HepG2 (cell line): Measurements from ENCODE around the gene PHLPP2. TPM values are rescaled to one million over a fixed set of nuclear protein-coding genes. Genes with fewer than 3 reads are reported as not detected.

ENCODE experiments used
- ATAC-seq: fragments of 200-7000 bp; cut with Tn5 transposase; 3 replicates; pipeline ENCODE4 v1.9.1; 2020; ENCODE audit warnings: mild to moderate bottlenecking, moderate library complexity
- BruUV-seq: library from RNA; stranded (reverse); fragments of 400-500 nt; replicated peaks from 2 replicates; lab custom pipeline; 2021; lab: Mats Ljungman, UMichigan
- CTCF ChIA-PET: fragments of 300-600 bp; formaldehyde crosslinking; extraction: SDS; loops from one replicate; lab custom pipeline; 2021; ENCODE audit warnings: low total read pairs, inconsistent platforms, low intra/inter-chr PET ratio; lab: Yijun Ruan, JAX
- POLR2A ChIA-PET: fragments of 350-600 bp; sonication (Branson Sonifier 250); formaldehyde crosslinking; loops from one replicate; lab custom pipeline; 2020; ENCODE audit warnings: antibody characterized with exemption, inconsistent platforms; lab: Yijun Ruan, JAX
- DNase-seq: peaks from one replicate; pipeline ENCODE4 v3.0.0-alpha.2; 2015; ENCODE audit warnings: low spot score
- FAIRE-seq: peaks from 3 replicates; lab custom pipeline; 2011; peaks lifted over from hg19 to GRCh38; lab: Jason Lieb, UNC
- H2AFZ ChIP-seq: one replicate; pipeline ENCODE4 v1.6.1; 2011; ENCODE audit warnings: low read length, inconsistent platforms
- H3K27ac ChIP-seq: fragments of 300-600 bp; 3 replicates; pipeline ENCODE4 v1.8.0; 2011; ENCODE audit warnings: mixed run types, mild to moderate bottlenecking, mixed read lengths, low read length, inconsistent platforms; ENCODE audit not compliant: insufficient read depth; ENCODE audit errors: extremely low read length
- H3K27me3 ChIP-seq, 2 experiments: fragments of 200-600 bp in 1 of 2; 2 replicates in 1 of 2; 3 replicates in 1 of 2; pipeline versions ENCODE4 v1.6.0 to v1.8.0; 2011; ENCODE audit warnings: low read length in 2 of 2, mild to moderate bottlenecking in 2 of 2, moderate library complexity in 2 of 2, inconsistent platforms in 1 of 2; ENCODE audit not compliant: insufficient read depth in 2 of 2, control insufficient read depth in 1 of 2
- H3K36me3 ChIP-seq, 2 experiments: fragments of 200-600 bp in 1 of 2; replicated peaks in 1 of 2; 2 replicates in 1 of 2; 3 replicates in 1 of 2; pipeline versions ENCODE4 v1.5.1 to v1.8.0; 2011; ENCODE audit warnings: low read length in 2 of 2, inconsistent platforms in 1 of 2; ENCODE audit not compliant: insufficient read depth in 2 of 2, control insufficient read depth in 1 of 2
- H3K4me1 ChIP-seq: 2 replicates; pipeline ENCODE4 v1.5.1; 2012; ENCODE audit warnings: low read length, inconsistent platforms; ENCODE audit not compliant: insufficient read depth
- H3K4me2 ChIP-seq: 2 replicates; pipeline ENCODE4 v1.6.0; 2011; ENCODE audit warnings: low read depth, low read length, inconsistent platforms
- H3K4me3 ChIP-seq, 3 experiments: fragments of 200-600 bp in 1 of 3; sonication (generic), shearing (Covaris generic) in 1 of 3; replicated peaks in 1 of 3; 2 replicates each; pipeline ENCODE4 v1.5.1; 2011 to 2016; ENCODE audit warnings: low read length in 3 of 3, inconsistent platforms in 2 of 3, low read depth in 2 of 3, mild to moderate bottlenecking in 2 of 3, control low read depth in 1 of 3, mixed read lengths in 1 of 3; ENCODE audit not compliant: insufficient read depth in 1 of 3
- H3K79me2 ChIP-seq: one replicate; pipeline ENCODE4 v1.6.1; 2011; ENCODE audit warnings: low read length, inconsistent platforms; ENCODE audit not compliant: insufficient read depth
- H3K9ac ChIP-seq: 2 replicates; pipeline ENCODE4 v1.6.0; 2011; ENCODE audit warnings: mild to moderate bottlenecking, low read depth, low read length, inconsistent platforms; ENCODE audit not compliant: insufficient read depth
- H3K9me3 ChIP-seq: 2 replicates; pipeline ENCODE4 v1.5.1; 2012; ENCODE audit warnings: mild to moderate bottlenecking, low read length
- H4K20me1 ChIP-seq: 2 replicates; pipeline ENCODE4 v1.6.0; 2011; ENCODE audit warnings: inconsistent platforms, mild to moderate bottlenecking, low read length, moderate library complexity; ENCODE audit not compliant: insufficient read depth
- ERF ChIP-seq: IDR thresholded peaks from 2 replicates; pipeline ENCODE4 v1.6.1; 2018; ENCODE audit warnings: missing biosample characterization, missing genetic modification reagents
- PAXIP1 ChIP-seq: sonication (generic); formaldehyde crosslinking; conservative IDR thresholded peaks from 2 replicates; pipeline ENCODE4 v1.4.0; 2020; ENCODE audit warnings: mild to moderate bottlenecking, missing genetic modification reagents, moderate library complexity
- SCMH1 ChIP-seq: sonication (generic); formaldehyde crosslinking; IDR thresholded peaks from 2 replicates; pipeline ENCODE4 v1.9.0; 2021; ENCODE audit warnings: missing genetic modification reagents, mild to moderate bottlenecking, borderline replicate concordance
- SOX13 ChIP-seq, 3 experiments: fragments of 450-650 bp in 1 of 3; sonication (generic) in 1 of 3; formaldehyde crosslinking in 1 of 3; IDR thresholded peaks in 2 of 3; conservative IDR thresholded peaks in 1 of 3; 2 replicates each; pipeline versions ENCODE4 v1.5.0 to v1.6.1; 2016 to 2020; ENCODE audit warnings: antibody characterized with exemption in 1 of 3, mild to moderate bottlenecking in 1 of 3, missing compliant biosample characterization in 1 of 3, missing genetic modification reagents in 1 of 3, moderate library complexity in 1 of 3
- ZNF839 ChIP-seq: sonication (generic); formaldehyde crosslinking; IDR thresholded peaks from 2 replicates; pipeline ENCODE4 v1.4.0; 2020; ENCODE audit warnings: missing genetic modification reagents, mild to moderate bottlenecking, borderline replicate concordance
- WGBS: methylation state at CpG from one replicate; pipeline ENCODE4 v1.1.6; 2017; ENCODE audit warnings: low lambda C conversion rate; 5-methylcytosine and 5-hydroxymethylcytosine counted together
- in situ Hi-C: cut with HindIII; loops from 2 replicates; pipeline ENCODE4 v1.10.0; 2017; ENCODE audit warnings: low pct_unique_long_range_greater_than_20kb; ENCODE audit not compliant: extremely low pct_ligation_motif_present
- intact Hi-C: fragments of 100-400 bp; cut with micrococcal nuclease; formaldehyde crosslinking; loops from one replicate; pipeline ENCODE4 v1.10.0; 2022; ENCODE audit not compliant: unreplicated experiment
- polyA plus RNA-seq, 8 experiments: library from polyadenylated mRNA; depleted of rRNA in 3 of 8; stranded (reverse) in 7 of 8; unstranded in 1 of 8; fragments of >200 nt; fragmentation: Illumina TruSeq in 4 of 8; extraction: Trizol in 4 of 8; gene quantifications; 2 replicates each; pipeline versions ENCODE4 v1.2.1 to v1.2.3, GENCODE V29; 2011 to 2016; ENCODE audit warnings: low read depth in 4 of 8, missing spikeins in 1 of 8, mixed read lengths in 1 of 8; ENCODE audit not compliant: insufficient read depth in 1 of 8
- total RNA-seq, 5 experiments: library from RNA; depleted of rRNA; stranded (reverse); fragments of >200 nt; fragmentation: Illumina TruSeq; extraction: Trizol; gene quantifications; 2 replicates each; pipeline ENCODE4 v1.2.3, GENCODE V29; 2016; ENCODE audit warnings: low read depth in 1 of 5

The PHLPP2 gene
- total and polyA plus RNA-seq, 2 of the 13 experiments (the other 11 are each of a cell fraction or from before 2014, with no cell fraction given): 8.9 TPM

- FAIRE-seq (no peak), ATAC-seq (no peak), DNase-seq (no peak)
- Histone ChIP-seq H3K9ac (no peak overlapping the region), H3K4me1 (peaks cover 19% of the 10 kb centered on the region), H3K27me3 (no peaks in the 10 kb centered on the region), H3K4me3 (no peak overlapping the region), H2AFZ (no peak overlapping the region), H3K79me2 (no peaks in the 10 kb centered on the region), H3K9me3 (no peaks in the 10 kb centered on the region), H3K36me3 (no peaks in the 10 kb centered on the region; a peak in 2 of 5 replicates), H3K4me2 (no peak overlapping the region), H4K20me1 (no peaks in the 10 kb centered on the region), H3K27ac (no peak overlapping the region)
- WGBS: 89% methylated on average over 4 of the region's 4 CpGs
- BruUV-seq: no TSS peak
- ChIA-PET POLR2A (no interaction called here), CTCF (no interaction called here)
- intact Hi-C loops: no loop called here
- in situ Hi-C loops: no loop called here
- TF ChIP-seq PAXIP1 (CRISPR knock-in tag) (no peak), ERF (CRISPR knock-in tag) (no peak), ZNF839 (CRISPR knock-in tag) (no peak), SOX13 (IDR thresholded peaks at IDR 0.05) (no peak), SOX13 (CRISPR knock-in tag; conservative IDR thresholded peaks at IDR 0.05 in 1 of 2, IDR thresholded peaks at IDR 0.05 in 1 of 2) (no peak), SCMH1 (CRISPR knock-in tag) (no peak)
Observed at GRCh38 chr16:71631776-71632175, 92.7 kb downstream of the PHLPP2 start.
